ENCODE data around the gene SECTM1.
A peak's percentile ranks its signal among the peaks of the same experiment; 100 is the strongest.

Gene SECTM1

GRCh38 chr17:82314012-82314726 lies 19.4 kb downstream of the SECTM1 start:
- DNase-seq = no peak

GRCh38 chr17:82313195-82314011 lies 20.2 kb downstream of the SECTM1 start:
- DNase-seq = no peak

- DNase-seq = no peak
Measured at GRCh38 chr17:82311971-82312370, 21.6 kb downstream of the SECTM1 start.

- DNase-seq = no peak
Measured at GRCh38 chr17:82310877-82311276, 22.7 kb downstream of the SECTM1 start.

- no peak for DNase-seq
Measured at GRCh38 chr17:82309656-82310570, 23.7 kb downstream of the SECTM1 start.

GRCh38 chr17:82305727-82306300 lies 27.8 kb downstream of the SECTM1 start:
- DNase-seq = no peak

- DNase-seq = no peak
Measured at GRCh38 chr17:82304826-82305726, 28.5 kb downstream of the SECTM1 start.

GRCh38 chr17:82303944-82304808 lies 29.4 kb downstream of the SECTM1 start:
- no peak for DNase-seq

- DNase-seq = peak; percentile 28
Measured at GRCh38 chr17:82302991-82303943, 30.3 kb downstream of the SECTM1 start.

GRCh38 chr17:82302568-82302963 lies 31.0 kb downstream of the SECTM1 start:
- DNase-seq = peak; percentile 22

GRCh38 chr17:82301916-82302567 lies 31.5 kb downstream of the SECTM1 start:
- peak; percentile 77 for DNase-seq

- DNase-seq = peak; percentile 39
Measured at GRCh38 chr17:82301300-82301915, 32.2 kb downstream of the SECTM1 start.

GRCh38 chr17:82300707-82301270 lies 32.8 kb downstream of the SECTM1 start:
- peak; percentile 74 for DNase-seq

- DNase-seq = no peak
Measured at GRCh38 chr17:82300228-82300627, 33.3 kb downstream of the SECTM1 start.

- peak; percentile 79 for DNase-seq
Measured at GRCh38 chr17:82299452-82299851, 34.1 kb downstream of the SECTM1 start.

- DNase-seq = peak; percentile 32
Measured at GRCh38 chr17:82298538-82299421, 34.8 kb downstream of the SECTM1 start.

Measured in stimulated activated CD4-positive, alpha-beta T cell treated with anti-CD3 and anti-CD28 coated beads, Interleukin-1b, Interleukin-23, amount 100 ng/mL, for 48 hours (primary cell).